GM06990 (cell line): ENCODE measurements around the gene PIK3AP1.

Experiments
- DNase-seq: peaks from one replicate; pipeline ENCODE4 v3.0.0-alpha.2; 2011; ENCODE audit not compliant: insufficient read length; ENCODE audit errors: extremely low read depth
- H3K27me3 ChIP-seq: replicated peaks from 2 replicates; pipeline ENCODE4 v1.6.0; 2011; ENCODE audit warnings: low read length; ENCODE audit not compliant: control insufficient read depth, insufficient read depth
- H3K36me3 ChIP-seq: 2 replicates; pipeline ENCODE4 v1.5.1; 2011; ENCODE audit warnings: low read length; ENCODE audit not compliant: control insufficient read depth, insufficient read depth
- H3K4me3 ChIP-seq: replicated peaks from 2 replicates; pipeline ENCODE4 v1.5.1; 2011; ENCODE audit warnings: low read depth, mild to moderate bottlenecking, control low read depth, low read length
- CTCF ChIP-seq: IDR thresholded peaks from 2 replicates; pipeline ENCODE4 v1.5.1; 2011; ENCODE audit warnings: low read length, control low read depth, mild to moderate bottlenecking, inconsistent platforms; ENCODE audit not compliant: insufficient read depth, poor library complexity, severe bottlenecking

PIK3AP1 gene

GRCh38 chr10:96614515-96614914 lies 105.8 kb downstream of the PIK3AP1 start:
- peaks cover 35% of the 10 kb centered on the region for H3K36me3 ChIP-seq
- DNase-seq: no peak

GRCh38 chr10:96613576-96613975 lies 106.7 kb downstream of the PIK3AP1 start:
- DNase-seq: no peak
- H3K27me3 ChIP-seq: no peaks in the 10 kb centered on the region
- H3K4me3 ChIP-seq: no peak overlapping the region
- TF ChIP-seq CTCF: no peak
- peaks cover 31% of the 10 kb centered on the region for H3K36me3 ChIP-seq

More at GRCh38 chr10:96614515-96614914, 105.8 kb downstream of the PIK3AP1 start:
- Histone ChIP-seq H3K4me3 (no peak overlapping the region), H3K27me3 (no peaks in the 10 kb centered on the region)
- no peak for TF ChIP-seq CTCF

- H3K27me3 ChIP-seq: no peaks in the 10 kb centered on the region
- TF ChIP-seq CTCF: no peak
- DNase-seq: no peak
- peaks cover 32% of the 10 kb centered on the region for H3K36me3 ChIP-seq
- H3K4me3 ChIP-seq: no peak overlapping the region
Observed at GRCh38 chr10:96612055-96612830, 108.1 kb downstream of the PIK3AP1 start.

- no peak for TF ChIP-seq CTCF
- Histone ChIP-seq H3K36me3 (peaks cover 22% of the 10 kb centered on the region), H3K4me3 (no peak overlapping the region)
Observed at GRCh38 chr10:96610817-96611216, 109.5 kb downstream of the PIK3AP1 start.

GRCh38 chr10:96609510-96609909 lies 110.8 kb downstream of the PIK3AP1 start:
- no peak for TF ChIP-seq CTCF
- peaks cover 16% of the 10 kb centered on the region for H3K36me3 ChIP-seq
- no peak for DNase-seq
- no peaks in the 10 kb centered on the region for H3K27me3 ChIP-seq
- no peak overlapping the region for H3K4me3 ChIP-seq

More at GRCh38 chr10:96610817-96611216, 109.5 kb downstream of the PIK3AP1 start:
- no peaks in the 10 kb centered on the region for H3K27me3 ChIP-seq
- no peak for DNase-seq
